GM12872 (cell line): ENCODE results near the gene ACTR2.

ENCODE experiments used
- CTCF ChIP-seq: IDR thresholded peaks from 3 replicates; pipeline ENCODE4 v1.5.1; 2011; ENCODE audit warnings: low read depth, mild to moderate bottlenecking, low read length, moderate library complexity; ENCODE audit not compliant: insufficient read depth

ACTR2 gene

GRCh38 chr2:65263986-65264385, 36.4 kb downstream of the ACTR2 start:
- TF ChIP-seq CTCF = no peak

GRCh38 chr2:65264821-65265670, 37.4 kb downstream of the ACTR2 start:
- TF ChIP-seq CTCF = peak; percentile 59; the same call in 2 of the 3 replicates

GRCh38 chr2:65265671-65266045, 38.0 kb downstream of the ACTR2 start:
- TF ChIP-seq CTCF = no peak

- no peak for TF ChIP-seq CTCF
Measured at GRCh38 chr2:65267008-65267407, 39.4 kb downstream of the ACTR2 start.

- TF ChIP-seq CTCF = no peak
Measured at GRCh38 chr2:65268957-65269356, 41.3 kb downstream of the ACTR2 start.

GRCh38 chr2:65273344-65273743, 45.7 kb downstream of the ACTR2 start:
- no peak for TF ChIP-seq CTCF

- TF ChIP-seq CTCF = no peak
Measured at GRCh38 chr2:65275141-65275915, 47.7 kb downstream of the ACTR2 start.
